K562 (cell line): ENCODE results near the gene CTRL.

Source experiments
- ESRRB ChIP-seq: fragments of 250-450 bp; sonication (Bioruptor Pico); IDR thresholded peaks from 2 replicates; pipeline ENCODE4 v1.5.0; 2020; ENCODE audit warnings: mild to moderate bottlenecking, moderate library complexity, borderline replicate concordance
- GATAD2A ChIP-seq: fragments of 450-650 bp; IDR thresholded peaks from 2 replicates; pipeline ENCODE4 v1.6.1; 2017
- RBM15 ChIP-seq: fragments of 200-400 bp; formaldehyde crosslinking; IDR thresholded peaks from 2 replicates; pipeline ENCODE4 v1.6.1; 2018; ENCODE audit warnings: mild to moderate bottlenecking, low read length, moderate library complexity; ENCODE audit not compliant: insufficient read depth
- RBM34 ChIP-seq: fragments of 200-400 bp; formaldehyde crosslinking; IDR thresholded peaks from 2 replicates; pipeline ENCODE4 v1.6.1; 2018; ENCODE audit warnings: low read length, borderline replicate concordance; ENCODE audit not compliant: insufficient read depth
- U2AF1 ChIP-seq: fragments of 200-400 bp; formaldehyde crosslinking; optimal IDR thresholded peaks from 2 replicates; pipeline ENCODE3; 2017; ENCODE audit warnings: mild to moderate bottlenecking, low read depth, low read length, moderate library complexity
- U2AF2 ChIP-seq: fragments of 200-400 bp; formaldehyde crosslinking; optimal IDR thresholded peaks from 2 replicates; pipeline ENCODE3; 2017; ENCODE audit warnings: low read depth, mild to moderate bottlenecking, low read length
- ZSCAN29 ChIP-seq: fragments of 450-650 bp; IDR thresholded peaks from 2 replicates; pipeline ENCODE4 v1.6.1; 2017
- TF ChIP-seq, protein P1 (sequence below), 2 experiments: fragments of 450-650 bp in 1 of 2; sonication (generic) in 1 of 2; formaldehyde crosslinking in 1 of 2; IDR thresholded peaks; 2 replicates each; pipeline versions ENCODE4 v1.7.1 to v1.9.0; 2016 to 2022; ENCODE audit warnings: inconsistent platforms in 1 of 2, mild to moderate bottlenecking in 1 of 2, missing genetic modification reagents in 1 of 2
- TF ChIP-seq, protein P2 (sequence below), 3 experiments: IDR thresholded peaks in 2 of 3; conservative IDR thresholded peaks in 1 of 3; 2 replicates each; pipeline ENCODE4 v1.5.1; 2011 to 2012; ENCODE audit warnings: low read length in 3 of 3, mild to moderate bottlenecking in 3 of 3, control low read depth in 2 of 3, improper control_type of control experiment in 1 of 3, inconsistent platforms in 1 of 3, low read depth in 1 of 3, mixed read lengths in 1 of 3, moderate library complexity in 1 of 3; ENCODE audit not compliant: insufficient read depth in 2 of 3

DNA sequence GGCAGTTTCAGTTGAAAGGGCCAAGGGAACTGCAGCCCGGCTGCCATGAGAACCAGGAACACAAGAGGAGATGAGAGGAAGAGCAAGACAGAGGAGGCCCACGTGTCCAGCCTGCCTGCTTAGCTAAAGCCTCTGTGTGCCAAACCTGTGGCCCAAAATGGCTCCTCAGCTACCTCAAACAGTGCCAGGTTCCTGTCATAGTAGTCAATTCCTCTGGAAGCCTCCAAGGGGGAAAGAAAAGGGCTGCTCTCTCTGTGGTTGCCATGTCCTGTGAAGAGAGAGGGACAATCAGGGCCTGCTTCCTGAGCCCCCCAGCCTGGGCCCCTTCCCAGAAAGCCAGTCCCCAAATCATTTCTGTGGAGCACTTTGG, 31.6 kb upstream of the CTRL start:
- TF ChIP-seq, protein P1, sequence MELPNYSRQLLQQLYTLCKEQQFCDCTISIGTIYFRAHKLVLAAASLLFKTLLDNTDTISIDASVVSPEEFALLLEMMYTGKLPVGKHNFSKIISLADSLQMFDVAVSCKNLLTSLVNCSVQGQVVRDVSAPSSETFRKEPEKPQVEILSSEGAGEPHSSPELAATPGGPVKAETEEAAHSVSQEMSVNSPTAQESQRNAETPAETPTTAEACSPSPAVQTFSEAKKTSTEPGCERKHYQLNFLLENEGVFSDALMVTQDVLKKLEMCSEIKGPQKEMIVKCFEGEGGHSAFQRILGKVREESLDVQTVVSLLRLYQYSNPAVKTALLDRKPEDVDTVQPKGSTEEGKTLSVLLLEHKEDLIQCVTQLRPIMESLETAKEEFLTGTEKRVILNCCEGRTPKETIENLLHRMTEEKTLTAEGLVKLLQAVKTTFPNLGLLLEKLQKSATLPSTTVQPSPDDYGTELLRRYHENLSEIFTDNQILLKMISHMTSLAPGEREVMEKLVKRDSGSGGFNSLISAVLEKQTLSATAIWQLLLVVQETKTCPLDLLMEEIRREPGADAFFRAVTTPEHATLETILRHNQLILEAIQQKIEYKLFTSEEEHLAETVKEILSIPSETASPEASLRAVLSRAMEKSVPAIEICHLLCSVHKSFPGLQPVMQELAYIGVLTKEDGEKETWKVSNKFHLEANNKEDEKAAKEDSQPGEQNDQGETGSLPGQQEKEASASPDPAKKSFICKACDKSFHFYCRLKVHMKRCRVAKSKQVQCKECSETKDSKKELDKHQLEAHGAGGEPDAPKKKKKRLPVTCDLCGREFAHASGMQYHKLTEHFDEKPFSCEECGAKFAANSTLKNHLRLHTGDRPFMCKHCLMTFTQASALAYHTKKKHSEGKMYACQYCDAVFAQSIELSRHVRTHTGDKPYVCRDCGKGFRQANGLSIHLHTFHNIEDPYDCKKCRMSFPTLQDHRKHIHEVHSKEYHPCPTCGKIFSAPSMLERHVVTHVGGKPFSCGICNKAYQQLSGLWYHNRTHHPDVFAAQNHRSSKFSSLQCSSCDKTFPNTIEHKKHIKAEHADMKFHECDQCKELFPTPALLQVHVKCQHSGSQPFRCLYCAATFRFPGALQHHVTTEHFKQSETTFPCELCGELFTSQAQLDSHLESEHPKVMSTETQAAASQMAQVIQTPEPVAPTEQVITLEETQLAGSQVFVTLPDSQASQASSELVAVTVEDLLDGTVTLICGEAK (IDR thresholded peaks at IDR 0.05): no peak
- TF ChIP-seq, protein P1 (CRISPR knock-in tag; IDR thresholded peaks at IDR 0.05): no peak
- no peak for TF ChIP-seq ESRRB (CRISPR knock-in tag)
- no peak for TF ChIP-seq U2AF1
- TF ChIP-seq ZSCAN29: no peak
- TF ChIP-seq GATAD2A: no peak
- no peak for TF ChIP-seq RBM15
- no peak for TF ChIP-seq RBM34
- TF ChIP-seq, protein P2, sequence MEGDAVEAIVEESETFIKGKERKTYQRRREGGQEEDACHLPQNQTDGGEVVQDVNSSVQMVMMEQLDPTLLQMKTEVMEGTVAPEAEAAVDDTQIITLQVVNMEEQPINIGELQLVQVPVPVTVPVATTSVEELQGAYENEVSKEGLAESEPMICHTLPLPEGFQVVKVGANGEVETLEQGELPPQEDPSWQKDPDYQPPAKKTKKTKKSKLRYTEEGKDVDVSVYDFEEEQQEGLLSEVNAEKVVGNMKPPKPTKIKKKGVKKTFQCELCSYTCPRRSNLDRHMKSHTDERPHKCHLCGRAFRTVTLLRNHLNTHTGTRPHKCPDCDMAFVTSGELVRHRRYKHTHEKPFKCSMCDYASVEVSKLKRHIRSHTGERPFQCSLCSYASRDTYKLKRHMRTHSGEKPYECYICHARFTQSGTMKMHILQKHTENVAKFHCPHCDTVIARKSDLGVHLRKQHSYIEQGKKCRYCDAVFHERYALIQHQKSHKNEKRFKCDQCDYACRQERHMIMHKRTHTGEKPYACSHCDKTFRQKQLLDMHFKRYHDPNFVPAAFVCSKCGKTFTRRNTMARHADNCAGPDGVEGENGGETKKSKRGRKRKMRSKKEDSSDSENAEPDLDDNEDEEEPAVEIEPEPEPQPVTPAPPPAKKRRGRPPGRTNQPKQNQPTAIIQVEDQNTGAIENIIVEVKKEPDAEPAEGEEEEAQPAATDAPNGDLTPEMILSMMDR (IDR thresholded peaks at IDR 0.05 in 2 of 3, conservative IDR thresholded peaks at IDR 0.05 in 1 of 3; ENCODE audit: insufficient read depth in 2 of 3, low read depth in 1 of 3, low read length in 3 of 3): no peak
- no peak for TF ChIP-seq U2AF2
